HK-2 (cell line): ENCODE measurements around the gene DNAJC6.
"Not testable (repeated sequence)": the region's sequence is repeated elsewhere in the genome, so short reads cannot be mapped to it uniquely, and the experiment has no call there.

Experiments
- DNase-seq: peaks from one replicate; pipeline ENCODE4 v3.0.0-alpha.2; 2018; ENCODE audit not compliant: unreplicated experiment

Gene DNAJC6

DNA sequence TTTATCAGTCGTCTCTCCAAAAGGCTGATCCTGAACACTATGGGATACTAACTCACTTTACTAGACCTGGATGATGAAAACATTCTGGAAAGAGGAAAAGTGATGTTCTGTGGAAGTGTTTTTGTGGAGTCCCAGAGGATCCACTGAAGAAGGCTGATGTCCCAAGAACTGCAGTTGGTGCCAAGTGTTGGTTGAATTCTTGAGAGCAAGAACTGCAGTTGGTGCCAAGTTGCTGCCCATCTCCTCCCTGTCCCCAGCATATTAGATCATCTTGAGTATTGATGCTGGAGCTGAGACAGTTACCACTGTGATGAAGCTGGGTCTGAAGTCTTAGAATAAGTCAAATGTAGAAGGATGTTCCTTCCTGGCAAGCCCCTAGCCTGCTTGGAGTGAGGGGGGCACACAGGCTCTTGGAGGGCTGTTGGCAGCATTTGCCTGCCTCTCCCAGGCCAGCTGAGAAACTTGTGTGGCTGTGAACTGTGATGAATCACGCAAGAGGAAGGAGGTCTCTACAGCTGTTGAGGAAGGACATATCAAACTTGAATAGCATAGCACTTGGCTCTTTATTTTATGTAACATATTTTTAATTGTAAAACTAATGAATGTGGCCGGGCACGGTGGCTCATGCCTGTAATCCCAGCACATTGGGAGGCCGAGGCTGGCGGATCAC, 48.1 kb downstream of the DNAJC6 start:
- DNase-seq = no peak

DNA sequence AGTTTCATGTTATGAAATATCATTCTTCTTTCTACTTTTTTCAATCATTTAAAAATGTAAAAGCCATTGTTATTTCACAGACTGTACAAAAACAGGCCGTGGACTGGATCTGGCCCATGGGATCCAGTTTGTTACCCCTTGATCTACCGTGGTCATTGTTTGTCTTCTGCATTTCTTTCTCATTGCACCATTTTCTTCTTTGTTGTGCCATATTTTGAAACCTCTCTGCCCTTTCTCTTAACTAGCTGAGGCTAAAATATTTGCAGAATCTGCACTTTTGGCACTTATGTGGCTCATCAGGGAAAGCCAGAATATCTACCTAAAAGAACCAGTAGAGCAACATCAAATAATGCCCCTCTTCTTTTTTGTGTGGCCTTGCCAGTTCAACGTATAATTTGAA, 50.5 kb downstream of the DNAJC6 start:
- DNase-seq = no peak

DNA sequence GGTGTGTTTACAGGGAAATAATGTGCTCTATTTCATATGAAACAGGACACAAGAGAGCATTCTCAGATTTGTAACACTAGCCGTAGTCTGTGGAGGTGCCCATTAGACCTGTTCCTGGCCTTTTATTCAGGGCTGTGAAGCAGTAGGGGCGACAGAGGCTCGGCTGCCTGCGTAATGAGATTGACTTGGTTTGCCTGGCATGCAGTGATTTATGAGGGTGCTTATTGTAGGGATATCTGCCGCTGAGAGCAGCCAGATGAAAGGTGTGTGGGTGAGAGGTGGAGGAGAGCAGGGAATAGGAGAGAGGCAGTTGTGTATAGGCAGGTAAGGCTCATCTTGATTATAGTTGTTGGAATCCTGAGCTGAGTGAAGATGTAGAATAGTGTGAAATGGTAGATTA, 51.3 kb downstream of the DNAJC6 start:
- no peak for DNase-seq

GRCh38 chr1:65362545-65362944, 53.2 kb downstream of the DNAJC6 start:
- no peak for DNase-seq

GRCh38 chr1:65363484-65363883, 54.1 kb downstream of the DNAJC6 start:
- no peak for DNase-seq

DNA sequence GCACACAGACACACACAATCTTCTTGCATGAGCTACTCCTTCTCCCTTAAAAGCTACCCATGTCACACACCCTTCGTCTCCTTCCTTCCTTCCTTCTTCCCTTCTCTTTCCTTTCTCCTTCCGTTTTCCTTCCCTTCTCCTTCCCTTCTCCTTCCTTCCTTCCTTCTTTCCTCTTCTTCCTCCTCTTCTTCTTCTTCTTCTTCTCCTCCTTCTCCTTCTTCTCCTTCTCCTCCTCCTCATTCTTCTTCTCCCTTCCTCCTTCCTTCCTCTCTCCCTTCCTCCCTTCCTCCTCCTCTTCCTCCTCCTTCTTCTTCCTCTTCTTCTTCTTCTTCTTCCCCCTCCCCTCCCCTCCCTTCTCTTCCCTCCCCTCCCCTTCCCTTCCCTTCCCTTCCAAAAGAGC, 59.1 kb downstream of the DNAJC6 start:
- DNase-seq = no peak

DNA sequence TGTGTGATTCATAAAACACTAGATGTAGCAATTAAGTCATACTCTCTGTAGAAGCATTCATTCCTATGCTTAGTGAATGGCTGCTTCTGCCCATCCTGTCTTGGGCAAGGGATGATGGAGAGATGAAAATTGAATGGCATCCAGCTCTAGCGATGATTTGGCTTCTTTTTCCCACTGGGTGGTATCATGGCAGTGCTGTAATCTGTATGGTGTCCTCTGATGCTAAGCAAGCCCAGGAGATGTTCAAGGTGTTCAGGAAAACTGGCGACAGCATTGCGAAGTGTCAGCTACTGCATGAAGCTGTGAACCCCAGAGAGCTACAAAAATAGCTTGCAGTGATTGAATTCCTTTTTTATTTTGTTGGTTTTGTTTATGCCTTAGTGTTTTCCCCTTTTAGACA, 62.2 kb downstream of the DNAJC6 start:
- no peak for DNase-seq

- no peak for DNase-seq
Observed at GRCh38 chr1:65372557-65372956, 63.2 kb downstream of the DNAJC6 start.

DNA sequence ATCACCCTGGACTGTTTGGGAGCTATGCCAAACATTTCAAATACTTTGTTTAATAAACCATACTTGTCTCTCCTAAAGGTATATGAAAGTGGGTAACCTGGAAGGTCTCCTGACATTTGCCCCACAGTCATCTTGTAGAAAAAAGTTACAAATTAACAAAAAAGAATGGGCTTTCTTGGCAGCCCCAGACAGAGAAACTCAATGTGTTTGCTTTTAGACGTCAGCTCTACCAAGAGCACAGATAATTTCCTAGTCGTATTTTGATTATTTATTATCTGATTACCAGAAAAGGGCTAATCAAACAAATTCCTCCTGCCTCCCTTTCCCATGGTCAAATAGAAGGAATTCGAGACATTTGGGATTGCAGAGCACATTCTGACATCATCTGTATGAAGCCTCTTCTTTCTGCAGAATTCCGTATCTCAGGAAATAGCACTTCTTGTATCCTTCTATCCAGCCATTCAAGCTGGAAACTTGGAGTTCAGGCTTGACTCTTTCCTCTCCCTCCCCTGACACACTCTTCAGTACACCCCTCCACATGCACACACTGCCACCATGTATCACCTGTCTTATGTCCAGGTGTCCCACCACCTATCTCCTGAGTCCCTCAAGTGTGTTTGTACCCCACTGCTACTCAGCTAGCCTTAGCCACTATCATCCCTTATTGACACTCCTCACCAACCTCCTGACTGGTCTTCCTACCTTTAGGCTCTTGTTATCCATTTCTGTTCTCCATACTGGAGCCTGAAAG, 68.3 kb downstream of the DNAJC6 start:
- no peak for DNase-seq

GRCh38 chr1:65378247-65378946, 69.1 kb downstream of the DNAJC6 start:
- no peak for DNase-seq

DNA sequence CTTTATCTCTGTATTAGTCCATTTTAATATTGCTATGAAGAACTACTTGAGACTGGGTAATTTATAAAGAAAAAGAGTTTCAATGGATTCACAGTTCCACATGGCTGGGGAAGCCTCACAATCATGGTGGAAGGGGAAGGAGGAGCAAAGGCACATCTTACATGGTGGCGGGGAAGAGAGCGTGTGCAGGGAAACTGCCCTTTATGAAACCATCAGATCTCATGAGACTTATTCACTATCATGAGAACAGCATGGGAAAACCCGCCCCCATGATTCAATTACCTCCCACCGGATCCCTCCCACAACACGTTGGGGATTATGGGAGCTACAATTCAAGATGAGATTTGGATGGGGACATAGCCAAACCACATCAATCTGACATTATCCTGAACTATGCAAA, 75.1 kb downstream of the DNAJC6 start:
- not testable (repeated sequence) for DNase-seq

GRCh38 chr1:65386439-65386838, 77.1 kb downstream of the DNAJC6 start:
- DNase-seq = no peak

GRCh38 chr1:65387821-65388220, 78.5 kb downstream of the DNAJC6 start:
- no peak for DNase-seq

- no peak for DNase-seq
Observed at GRCh38 chr1:65388908-65389695, 79.8 kb downstream of the DNAJC6 start.

DNA sequence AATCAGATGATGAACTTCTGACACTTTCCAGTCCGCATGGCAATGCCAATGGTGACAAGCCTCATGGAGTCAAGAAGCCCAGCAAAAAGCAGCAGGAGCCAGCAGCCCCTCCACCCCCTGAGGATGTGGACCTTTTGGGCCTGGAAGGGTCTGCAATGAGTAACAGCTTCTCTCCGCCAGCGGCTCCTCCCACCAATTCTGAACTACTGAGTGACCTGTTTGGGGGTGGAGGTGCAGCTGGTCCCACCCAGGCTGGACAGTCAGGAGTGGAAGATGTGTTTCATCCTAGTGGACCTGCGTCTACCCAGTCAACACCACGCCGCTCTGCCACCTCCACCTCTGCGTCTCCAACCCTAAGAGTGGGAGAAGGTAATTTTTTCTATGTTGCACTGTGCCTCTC, 83.2 kb downstream of the DNAJC6 start:
- DNase-seq = no peak

- no peak for DNase-seq
Observed at GRCh38 chr1:65393347-65393746, 84.0 kb downstream of the DNAJC6 start.

DNA sequence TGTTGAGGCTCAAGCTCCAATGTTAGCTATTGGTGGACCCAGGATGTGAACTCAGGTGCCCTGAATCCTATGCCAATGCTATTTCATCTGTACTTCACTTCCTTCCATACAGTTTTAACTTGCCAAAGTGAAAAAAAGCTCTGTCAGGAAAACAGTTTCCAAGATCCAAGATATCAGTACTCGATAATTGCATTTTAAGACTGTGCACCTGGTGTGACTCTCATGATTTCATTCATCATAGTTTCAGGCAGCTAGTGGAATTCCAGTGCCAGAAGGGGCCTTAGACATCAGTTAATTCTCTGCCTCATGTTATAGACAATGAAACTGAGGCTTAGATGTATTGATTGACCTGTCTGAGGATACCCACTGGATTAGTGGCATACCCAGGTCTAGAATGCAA, 84.6 kb downstream of the DNAJC6 start:
- no peak for DNase-seq

GRCh38 chr1:65395887-65396612, 86.7 kb downstream of the DNAJC6 start:
- DNase-seq = peak; percentile 70

- DNase-seq = no peak
Observed at GRCh38 chr1:65398083-65398482, 88.7 kb downstream of the DNAJC6 start.

- no peak for DNase-seq
Observed at GRCh38 chr1:65399003-65399402, 89.7 kb downstream of the DNAJC6 start.

DNA sequence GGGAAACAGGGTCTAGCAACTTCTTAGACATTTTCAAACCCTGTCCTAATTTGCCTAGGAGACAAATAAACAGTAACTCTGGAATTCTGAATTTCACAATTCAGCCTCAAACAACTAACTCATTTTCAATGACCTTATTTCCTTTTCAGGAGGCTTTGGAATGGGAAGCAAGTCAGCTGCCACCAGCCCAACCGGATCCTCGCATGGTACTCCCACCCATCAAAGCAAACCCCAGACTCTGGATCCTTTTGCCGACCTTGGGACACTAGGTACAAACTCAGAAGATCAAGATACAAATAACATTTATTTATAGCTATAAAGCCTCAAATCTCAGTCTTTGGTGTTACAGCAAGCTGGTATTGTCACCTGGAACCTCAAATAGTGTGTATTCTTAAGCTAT, 92.3 kb downstream of the DNAJC6 start:
- no peak for DNase-seq

GRCh38 chr1:65404941-65405340, 95.6 kb downstream of the DNAJC6 start:
- no peak for DNase-seq
